ENCODE results near the gene NELL2.

DNA sequence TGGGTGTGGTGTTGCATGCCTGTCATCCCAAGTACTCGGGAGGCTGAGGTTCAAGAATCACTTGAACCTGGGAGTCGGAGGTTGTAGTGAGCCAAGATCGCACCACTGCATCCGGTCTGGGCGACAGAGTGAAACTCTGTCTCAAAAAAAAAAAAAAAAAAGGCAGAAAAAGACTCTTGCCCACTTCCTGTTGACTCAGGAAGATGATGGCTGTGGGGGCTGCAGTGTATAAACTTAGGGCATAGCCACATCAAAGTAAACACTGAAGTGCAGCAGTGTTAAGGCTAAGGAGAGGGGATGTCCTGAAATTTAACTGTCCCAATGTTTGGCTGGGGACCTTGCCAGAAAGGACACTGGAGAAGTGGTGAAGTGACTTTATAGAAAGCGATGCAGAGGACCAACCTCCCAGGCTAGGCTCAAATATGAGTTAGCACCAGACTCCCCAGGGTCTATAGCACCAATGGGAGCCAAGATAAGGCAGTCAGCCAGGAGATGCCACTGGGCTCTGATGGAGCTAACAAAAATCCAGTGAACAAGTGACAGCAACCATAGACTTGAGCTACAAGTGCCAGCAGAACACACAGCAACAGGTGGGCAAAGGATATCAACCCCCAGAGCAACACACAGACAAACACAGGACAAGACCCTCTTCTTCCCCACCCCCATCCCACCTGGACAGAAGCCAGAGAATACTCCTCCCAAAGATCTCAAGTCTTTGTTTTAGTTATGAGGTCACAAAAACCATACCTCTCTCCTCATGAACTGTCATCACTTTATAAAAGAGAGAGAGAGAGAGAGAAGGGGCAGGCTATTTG, 28.0 kb downstream of the NELL2 start:
- TF ChIP-seq, protein P1, sequence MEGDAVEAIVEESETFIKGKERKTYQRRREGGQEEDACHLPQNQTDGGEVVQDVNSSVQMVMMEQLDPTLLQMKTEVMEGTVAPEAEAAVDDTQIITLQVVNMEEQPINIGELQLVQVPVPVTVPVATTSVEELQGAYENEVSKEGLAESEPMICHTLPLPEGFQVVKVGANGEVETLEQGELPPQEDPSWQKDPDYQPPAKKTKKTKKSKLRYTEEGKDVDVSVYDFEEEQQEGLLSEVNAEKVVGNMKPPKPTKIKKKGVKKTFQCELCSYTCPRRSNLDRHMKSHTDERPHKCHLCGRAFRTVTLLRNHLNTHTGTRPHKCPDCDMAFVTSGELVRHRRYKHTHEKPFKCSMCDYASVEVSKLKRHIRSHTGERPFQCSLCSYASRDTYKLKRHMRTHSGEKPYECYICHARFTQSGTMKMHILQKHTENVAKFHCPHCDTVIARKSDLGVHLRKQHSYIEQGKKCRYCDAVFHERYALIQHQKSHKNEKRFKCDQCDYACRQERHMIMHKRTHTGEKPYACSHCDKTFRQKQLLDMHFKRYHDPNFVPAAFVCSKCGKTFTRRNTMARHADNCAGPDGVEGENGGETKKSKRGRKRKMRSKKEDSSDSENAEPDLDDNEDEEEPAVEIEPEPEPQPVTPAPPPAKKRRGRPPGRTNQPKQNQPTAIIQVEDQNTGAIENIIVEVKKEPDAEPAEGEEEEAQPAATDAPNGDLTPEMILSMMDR (conservative IDR thresholded peaks at IDR 0.05 in 1 of 2, IDR thresholded peaks at IDR 0.05 in 1 of 2; ENCODE audit: extremely low read depth in 1 of 2, insufficient read depth in 1 of 2, low read depth in 1 of 2, low read length in 2 of 2): no peak
- TF ChIP-seq EZH2 (IDR thresholded peaks at IDR 0.05; ENCODE audit: borderline replicate concordance, low read length): no peak
